COLO668 (cell line): Measurements from ENCODE around the gene NXNL2.

Experiments
- DNase-seq: peaks from one replicate; lab custom pipeline; 2025; ENCODE audit not compliant: unreplicated experiment; lab: John Stamatoyannopoulos, UW

The NXNL2 gene

GRCh38 chr9:88578121-88579049, 43.4 kb downstream of the NXNL2 start:
- DNase-seq: peak; percentile 64

DNA sequence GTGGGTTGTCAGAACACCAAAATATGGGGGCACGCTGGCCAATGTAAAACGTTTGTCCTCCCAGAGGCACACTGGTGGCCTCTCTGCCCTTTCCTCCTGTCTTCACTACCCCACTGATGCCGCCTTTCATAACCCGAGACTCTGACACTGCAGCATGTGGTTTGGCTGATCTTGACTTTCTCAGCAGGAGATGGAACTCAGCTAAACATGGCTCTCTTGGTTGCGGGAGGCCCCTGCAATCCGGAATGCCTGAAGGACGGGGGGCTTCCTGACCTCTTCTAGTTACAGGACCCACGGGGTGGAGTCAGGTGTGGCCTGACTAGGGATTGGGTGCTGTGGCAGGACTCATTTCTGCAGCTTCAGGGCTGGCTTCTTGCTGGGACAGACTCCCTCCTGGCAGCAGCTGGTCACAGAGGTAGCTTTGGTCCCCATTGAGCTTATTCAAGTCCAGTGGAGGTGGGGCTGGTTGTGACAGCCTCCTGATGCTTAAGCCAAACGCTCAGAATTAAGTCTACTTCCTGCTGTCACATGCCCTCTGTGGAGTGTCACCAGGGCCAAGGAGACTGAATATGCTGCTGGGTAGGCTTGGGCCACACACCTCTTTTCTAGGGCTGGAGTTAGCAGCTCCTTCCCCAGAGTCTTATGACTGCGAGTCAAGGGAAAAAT, 44.2 kb downstream of the NXNL2 start:
- no peak for DNase-seq

GRCh38 chr9:88580961-88581360, 46.0 kb downstream of the NXNL2 start:
- no peak for DNase-seq

- DNase-seq: no peak
Measured at GRCh38 chr9:88583901-88584596, 49.1 kb downstream of the NXNL2 start.

DNA sequence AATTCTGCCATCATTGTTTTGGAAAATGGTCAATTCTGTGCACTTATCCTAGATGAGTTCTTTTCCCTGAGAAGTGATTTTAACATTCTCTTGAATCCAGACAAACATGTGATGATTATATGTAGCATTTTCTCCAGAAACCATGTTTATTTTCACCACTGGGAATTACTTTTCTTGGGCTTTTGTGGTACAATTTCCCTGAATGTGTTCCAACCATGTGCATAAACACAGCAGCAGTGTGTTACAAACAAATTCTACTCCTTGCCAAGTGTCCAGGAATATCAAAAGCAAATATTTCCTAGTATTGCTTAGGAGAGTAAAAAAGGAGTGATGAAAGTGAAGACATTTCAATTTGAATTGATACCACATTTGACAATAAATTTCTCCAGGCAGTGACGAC, 50.4 kb downstream of the NXNL2 start:
- no peak for DNase-seq

GRCh38 chr9:88586452-88586851, 51.5 kb downstream of the NXNL2 start:
- no peak for DNase-seq

- DNase-seq: no peak
Measured at GRCh38 chr9:88587182-88587581, 52.2 kb downstream of the NXNL2 start.

DNA sequence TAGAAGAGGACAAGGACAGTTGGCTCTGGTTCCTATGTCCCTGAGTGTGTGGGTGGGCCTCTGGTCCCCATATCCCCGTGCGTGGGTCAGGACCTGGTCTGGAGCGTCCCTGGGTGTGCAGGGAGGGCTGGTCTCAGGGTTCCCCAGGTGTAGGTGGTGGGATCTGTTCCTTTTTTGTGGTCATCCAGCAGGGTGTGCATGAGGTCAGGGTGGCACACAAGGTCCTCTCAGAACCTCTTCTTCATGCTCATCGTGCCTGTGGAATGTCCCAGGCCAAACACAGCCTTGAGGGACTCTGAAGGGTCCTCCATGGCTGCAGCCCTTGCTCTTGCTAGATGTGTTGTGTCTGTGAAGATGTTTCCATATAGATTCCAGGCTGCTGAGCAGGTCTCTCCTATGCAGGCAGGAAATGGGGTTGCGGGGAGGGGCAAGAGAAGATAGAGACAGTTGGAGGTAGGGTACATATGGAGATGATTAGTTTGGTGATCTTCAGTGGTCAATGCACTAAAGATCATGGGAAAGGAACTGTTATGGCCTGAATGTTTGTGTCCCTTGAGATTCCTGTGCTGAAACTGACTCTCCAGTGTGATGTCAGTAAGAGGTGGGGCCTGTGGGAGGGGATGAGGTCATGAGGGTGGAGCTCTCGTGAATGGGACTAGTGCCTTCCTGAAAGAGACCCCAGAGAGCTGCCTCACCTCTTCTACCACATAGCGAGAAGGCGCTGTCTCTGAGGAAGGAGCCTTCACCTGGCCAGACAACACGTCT, 53.1 kb downstream of the NXNL2 start:
- DNase-seq: no peak

GRCh38 chr9:88589656-88590055, 54.7 kb downstream of the NXNL2 start:
- no peak for DNase-seq

- no peak for DNase-seq
Measured at GRCh38 chr9:88590558-88591146, 55.7 kb downstream of the NXNL2 start.

DNA sequence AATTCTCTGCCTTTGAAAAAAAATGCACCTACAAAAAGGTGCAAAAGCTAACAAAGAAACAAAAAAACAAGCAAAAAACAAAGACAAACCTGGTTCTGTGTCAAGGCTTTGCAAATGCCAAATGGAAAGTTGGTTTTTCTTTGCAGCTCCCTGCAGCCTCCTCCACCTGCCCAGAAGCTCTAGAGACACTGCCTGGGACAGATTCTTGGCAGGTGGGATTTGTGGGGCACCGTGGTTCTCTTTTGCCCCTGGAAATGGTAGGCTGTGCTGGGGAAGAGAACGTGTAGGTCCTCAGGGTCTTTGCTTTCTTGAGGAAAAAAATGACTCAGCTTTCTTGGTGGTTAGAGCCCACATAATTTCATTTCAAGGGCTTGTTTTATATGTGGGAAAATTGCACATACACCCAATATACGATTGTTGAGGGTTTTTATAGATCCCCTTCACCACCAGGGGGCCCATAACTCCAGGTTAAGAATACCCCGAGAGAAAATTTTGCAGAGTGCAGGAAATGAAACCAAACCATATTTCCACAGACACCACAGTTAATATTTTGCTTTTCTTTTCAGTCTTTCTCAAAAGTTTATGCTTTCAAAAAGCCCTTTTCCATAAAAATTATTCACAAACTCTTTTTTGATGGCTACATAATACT, 58.7 kb downstream of the NXNL2 start:
- peak; percentile 24 for DNase-seq
